KMS-11 (cell line): Measurements from ENCODE around the gene LPP.

Experiments used
- H2AFZ ChIP-seq: fragments of 200-600 bp; sonication (generic); 2 replicates; pipeline ENCODE4 v1.6.1; 2016; ENCODE audit warnings: antibody characterized with exemption, mixed run types, low read depth
- H3K27ac ChIP-seq: fragments of 200-600 bp; sonication (generic); 2 replicates; pipeline ENCODE4 v1.6.1; 2016; ENCODE audit warnings: mild to moderate bottlenecking, mixed run types
- H3K27me3 ChIP-seq: fragments of 200-600 bp; sonication (generic); 2 replicates; pipeline ENCODE4 v1.6.1; 2017; ENCODE audit warnings: mild to moderate bottlenecking, low read depth, mixed run types, moderate library complexity; ENCODE audit not compliant: insufficient read depth
- H3K36me3 ChIP-seq: fragments of 200-600 bp; sonication (generic); 2 replicates; pipeline ENCODE4 v1.6.1; 2017; ENCODE audit warnings: mild to moderate bottlenecking, mixed run types; ENCODE audit not compliant: insufficient read depth
- H3K4me1 ChIP-seq: fragments of 200-600 bp; sonication (generic); 2 replicates; pipeline ENCODE4 v1.6.1; 2016; ENCODE audit warnings: mild to moderate bottlenecking, low read depth, mixed run types; ENCODE audit not compliant: poor library complexity, severe bottlenecking
- H3K4me2 ChIP-seq: fragments of 200-600 bp; sonication (generic); 2 replicates; pipeline ENCODE4 v1.7.0; 2016; ENCODE audit warnings: mild to moderate bottlenecking, mixed run types
- H3K4me3 ChIP-seq: fragments of 200-600 bp; sonication (generic); IDR thresholded peaks from 2 replicates; pipeline ENCODE4 v1.6.1; 2017; ENCODE audit warnings: low read depth, low read length, mixed read lengths; ENCODE audit not compliant: insufficient read depth
- H3K79me2 ChIP-seq: fragments of 200-600 bp; sonication (generic); 2 replicates; pipeline ENCODE4 v1.6.1; 2016; ENCODE audit warnings: low read depth, mixed run types; ENCODE audit not compliant: insufficient read depth
- H3K9ac ChIP-seq: fragments of 200-600 bp; sonication (generic); 2 replicates; pipeline ENCODE4 v1.6.1; 2016; ENCODE audit warnings: mild to moderate bottlenecking, mixed run types
- H4K20me1 ChIP-seq: fragments of 200-600 bp; sonication (generic); 2 replicates; pipeline ENCODE4 v1.6.1; 2016; ENCODE audit warnings: mild to moderate bottlenecking, mixed run types; ENCODE audit not compliant: insufficient read depth
- TF ChIP-seq, protein P1 (sequence below): fragments of 200-600 bp; sonication (generic); conservative IDR thresholded peaks from 2 replicates; pipeline ENCODE4 v1.6.1; 2017; ENCODE audit warnings: low read depth, mild to moderate bottlenecking, antibody characterized with exemption, low read length, moderate library complexity, mixed read lengths

LPP gene

GRCh38 chr3:188197388-188197847 is 43.5 kb downstream of the LPP start:
- Histone ChIP-seq H3K27me3 (no peaks in the 10 kb centered on the region), H3K79me2 (no peaks in the 10 kb centered on the region), H4K20me1 (no peaks in the 10 kb centered on the region)

GRCh38 chr3:188198001-188198400 is 44.0 kb downstream of the LPP start:
- no peak overlapping the region for H3K27ac ChIP-seq
- no peak overlapping the region for H3K4me3 ChIP-seq
- H3K4me1 ChIP-seq = no peaks in the 10 kb centered on the region
- TF ChIP-seq, protein P1, sequence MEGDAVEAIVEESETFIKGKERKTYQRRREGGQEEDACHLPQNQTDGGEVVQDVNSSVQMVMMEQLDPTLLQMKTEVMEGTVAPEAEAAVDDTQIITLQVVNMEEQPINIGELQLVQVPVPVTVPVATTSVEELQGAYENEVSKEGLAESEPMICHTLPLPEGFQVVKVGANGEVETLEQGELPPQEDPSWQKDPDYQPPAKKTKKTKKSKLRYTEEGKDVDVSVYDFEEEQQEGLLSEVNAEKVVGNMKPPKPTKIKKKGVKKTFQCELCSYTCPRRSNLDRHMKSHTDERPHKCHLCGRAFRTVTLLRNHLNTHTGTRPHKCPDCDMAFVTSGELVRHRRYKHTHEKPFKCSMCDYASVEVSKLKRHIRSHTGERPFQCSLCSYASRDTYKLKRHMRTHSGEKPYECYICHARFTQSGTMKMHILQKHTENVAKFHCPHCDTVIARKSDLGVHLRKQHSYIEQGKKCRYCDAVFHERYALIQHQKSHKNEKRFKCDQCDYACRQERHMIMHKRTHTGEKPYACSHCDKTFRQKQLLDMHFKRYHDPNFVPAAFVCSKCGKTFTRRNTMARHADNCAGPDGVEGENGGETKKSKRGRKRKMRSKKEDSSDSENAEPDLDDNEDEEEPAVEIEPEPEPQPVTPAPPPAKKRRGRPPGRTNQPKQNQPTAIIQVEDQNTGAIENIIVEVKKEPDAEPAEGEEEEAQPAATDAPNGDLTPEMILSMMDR = no peak
- H3K4me2 ChIP-seq = no peak overlapping the region
- no peaks in the 10 kb centered on the region for H3K36me3 ChIP-seq
- H3K9ac ChIP-seq = no peak overlapping the region
- H3K27me3 ChIP-seq = no peaks in the 10 kb centered on the region
- H3K79me2 ChIP-seq = no peaks in the 10 kb centered on the region
- H4K20me1 ChIP-seq = no peaks in the 10 kb centered on the region
- no peak overlapping the region for H2AFZ ChIP-seq

More at GRCh38 chr3:188197388-188197847, 43.5 kb downstream of the LPP start:
- Histone ChIP-seq H3K9ac (no peak overlapping the region), H3K27ac (no peak overlapping the region), H3K4me3 (no peak overlapping the region), H3K4me2 (no peak overlapping the region), H2AFZ (no peak overlapping the region), H3K36me3 (no peaks in the 10 kb centered on the region), H3K4me1 (no peaks in the 10 kb centered on the region)
- TF ChIP-seq, protein P1 = no peak

DNA sequence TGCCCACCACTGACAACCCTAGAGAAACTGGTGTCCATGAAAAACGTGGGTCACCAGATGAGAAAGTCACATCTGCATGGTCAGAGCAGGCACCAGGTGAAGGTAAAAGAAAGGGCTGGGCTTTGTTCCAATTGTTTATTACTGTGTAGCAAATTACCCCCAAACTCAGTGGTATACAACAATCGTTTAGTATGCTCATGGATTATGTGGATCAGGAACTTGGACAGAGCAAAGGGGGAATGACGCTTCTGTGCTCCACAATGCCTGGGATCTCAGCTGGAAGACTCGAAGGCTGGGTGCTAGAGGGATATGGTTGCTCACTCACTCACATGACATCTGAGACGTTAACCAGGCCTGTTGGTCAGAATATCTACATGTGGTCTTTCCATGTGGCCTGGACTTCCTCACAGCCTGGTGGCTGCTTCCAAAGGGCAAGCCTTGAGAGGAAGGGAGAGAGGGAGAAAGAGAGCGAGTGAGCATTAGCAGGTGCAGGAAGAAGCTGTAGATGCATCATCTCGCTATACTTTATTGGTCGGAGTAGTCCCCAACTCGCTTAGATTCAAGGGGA is 44.9 kb downstream of the LPP start:
- no peaks in the 10 kb centered on the region for H3K36me3 ChIP-seq
- H3K4me1 ChIP-seq = no peaks in the 10 kb centered on the region
- no peaks in the 10 kb centered on the region for H3K79me2 ChIP-seq
- TF ChIP-seq, protein P1 = no peak
- H3K27me3 ChIP-seq = no peaks in the 10 kb centered on the region
- no peak overlapping the region for H2AFZ ChIP-seq
- no peak overlapping the region for H3K4me2 ChIP-seq
- no peaks in the 10 kb centered on the region for H4K20me1 ChIP-seq
- H3K4me3 ChIP-seq = no peak overlapping the region
- H3K27ac ChIP-seq = no peak overlapping the region
- no peak overlapping the region for H3K9ac ChIP-seq

- Histone ChIP-seq H4K20me1 (no peaks in the 10 kb centered on the region), H3K9ac (no peak overlapping the region), H3K4me3 (no peak overlapping the region), H3K27ac (no peak overlapping the region), H3K79me2 (no peaks in the 10 kb centered on the region), H2AFZ (no peak overlapping the region), H3K4me1 (no peaks in the 10 kb centered on the region), H3K27me3 (no peaks in the 10 kb centered on the region), H3K4me2 (no peak overlapping the region), H3K36me3 (no peaks in the 10 kb centered on the region)
- TF ChIP-seq, protein P1 = no peak
These were observed 45.4 kb downstream of the LPP start for GRCh38 chr3:188199386-188199785.
